Activated CD4-positive, alpha-beta memory T cell treated with anti-CD3 and anti-CD28 coated beads, Interleukin-2, amount 10 ng/mL, durations not matched to agents 7 days and 5 days (primary cell): ENCODE results near the gene IGSF23. TPM values are rescaled to one million over a fixed set of nuclear protein-coding genes. Genes with fewer than 3 reads are reported as not detected.
A peak's percentile ranks its signal among the peaks of the same experiment; 100 is the strongest.

Source experiments
- CTCF ChIA-PET: fragments of 350-600 bp; sonication (Branson Sonifier 250); formaldehyde crosslinking; loops from one replicate; lab custom pipeline; 2021; ENCODE audit warnings: antibody characterized with exemption, inconsistent platforms; lab: Charles Lee
- POLR2A ChIA-PET: fragments of 350-600 bp; sonication (Branson Sonifier 250); formaldehyde crosslinking; loops from one replicate; lab custom pipeline; 2021; ENCODE audit warnings: antibody characterized with exemption; lab: Charles Lee
- DNase-seq: peaks from one replicate; pipeline ENCODE4 v3.0.0-alpha.2; 2020
- H3K27ac Mint-ChIP-seq: one replicate; pipeline ENCODE4 v1.8.0; 2021; ENCODE audit warnings: mild to moderate bottlenecking, mixed read lengths
- H3K27me3 Mint-ChIP-seq: one replicate; pipeline ENCODE4 v1.8.0; 2021; ENCODE audit warnings: mixed read lengths
- H3K36me3 Mint-ChIP-seq: one replicate; pipeline ENCODE4 v1.8.0; 2021; ENCODE audit warnings: low read depth, mixed read lengths
- H3K4me1 Mint-ChIP-seq: one replicate; pipeline ENCODE4 v1.8.0; 2021; ENCODE audit warnings: mixed read lengths
- H3K4me3 Mint-ChIP-seq: one replicate; pipeline ENCODE4 v1.8.0; 2021; ENCODE audit warnings: mild to moderate bottlenecking, mixed read lengths
- H3K9me3 Mint-ChIP-seq: one replicate; pipeline ENCODE4 v1.8.0; 2021; ENCODE audit warnings: mixed read lengths
- total RNA-seq, 2 experiments: library from RNA; stranded (reverse); gene quantifications; one replicate each; pipeline ENCODE4 v1.2.3, GENCODE V29; 2021

Gene IGSF23
- total RNA-seq, 2 experiments from 2014 or later: not detected

DNA sequence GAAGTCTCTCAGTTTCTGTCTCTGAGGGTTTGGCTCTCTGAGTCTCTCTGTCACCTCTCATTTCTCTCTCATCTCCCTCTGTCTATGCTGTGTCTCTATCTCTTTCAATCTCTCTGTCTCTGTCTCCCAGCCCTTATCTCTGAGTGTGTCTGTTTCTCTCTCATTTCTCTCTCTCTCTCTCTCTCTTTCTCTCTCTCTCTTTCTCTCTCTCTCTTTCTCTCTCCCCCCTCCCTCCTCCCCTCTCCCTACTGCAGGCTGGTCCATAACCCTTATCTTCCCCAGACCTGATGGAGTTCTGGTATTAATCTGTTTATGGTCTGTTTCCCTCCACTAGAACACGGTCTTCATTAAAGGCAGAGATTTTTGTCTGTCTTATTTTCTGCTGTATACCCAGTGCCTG lies 29.0 kb downstream of the IGSF23 start:
- H3K4me1 Mint-ChIP-seq: peaks cover 8% of the 10 kb centered on the region
- H3K36me3 Mint-ChIP-seq: no peaks in the 10 kb centered on the region
- peaks cover 6% of the 10 kb centered on the region for H3K27me3 Mint-ChIP-seq
- DNase-seq: no peak
- no peak overlapping the region for H3K4me3 Mint-ChIP-seq
- no peaks in the 10 kb centered on the region for H3K9me3 Mint-ChIP-seq
- H3K27ac Mint-ChIP-seq: no peak overlapping the region
- ChIA-PET CTCF (no interaction called here), POLR2A (no interaction called here)

- ChIA-PET CTCF (interaction anchor here (0.7 to 1.2 kb wide), 2 partner anchors 70 to 127 kb away, joined by 3 read pairs; no protein-coding TSS in a partner anchor), POLR2A (interaction anchor here (1.3 kb wide), 1 partner anchor 11 kb away, joined by 3 read pairs; no protein-coding TSS in a partner anchor)
- no peak within 1 kb of the TSS for H3K27ac Mint-ChIP-seq
- H3K9me3 Mint-ChIP-seq: no peaks in the 10 kb centered on the region
- H3K36me3 Mint-ChIP-seq: no peaks in the 10 kb centered on the region
- peaks cover 6% of the 10 kb centered on the region for H3K27me3 Mint-ChIP-seq
- peak; percentile 23 for DNase-seq
- H3K4me1 Mint-ChIP-seq: peaks cover 8% of the 10 kb centered on the region
- H3K4me3 Mint-ChIP-seq: peak within 1 kb of the TSS; percentile 71
Measured at GRCh38 chr19:44643605-44644401, 30.4 kb downstream of the IGSF23 start, which contains the start of gene PVR. Gene PVR (plus strand): TSS chr19:44643910. CDS start chr19:44644097, 187 bp downstream.

GRCh38 chr19:44644402-44645016 lies 31.1 kb downstream of the IGSF23 start:
- Mint-ChIP-seq H3K27ac (no peak overlapping the region), H3K27me3 (peaks cover 6% of the 10 kb centered on the region), H3K9me3 (no peaks in the 10 kb centered on the region), H3K4me3 (peak overlapping the region; percentile 71), H3K4me1 (peaks cover 8% of the 10 kb centered on the region), H3K36me3 (no peaks in the 10 kb centered on the region)
- ChIA-PET POLR2A (no interaction called here), CTCF (interaction anchor here (0.7 to 1.2 kb wide), 3 partner anchors 126 to 931 kb away, joined by 3 to 4 read pairs (median 3); no protein-coding TSS in a partner anchor)
- no peak for DNase-seq

- CTCF ChIA-PET: no interaction called here
- H3K27ac Mint-ChIP-seq: no peak overlapping the region
- peaks cover 8% of the 10 kb centered on the region for H3K4me1 Mint-ChIP-seq
- no peaks in the 10 kb centered on the region for H3K9me3 Mint-ChIP-seq
- no peak for DNase-seq
- peaks cover 6% of the 10 kb centered on the region for H3K27me3 Mint-ChIP-seq
- H3K4me3 Mint-ChIP-seq: no peak overlapping the region
- POLR2A ChIA-PET: no interaction called here
- H3K36me3 Mint-ChIP-seq: no peaks in the 10 kb centered on the region
Measured at GRCh38 chr19:44645407-44646048, 32.2 kb downstream of the IGSF23 start.

GRCh38 chr19:44646049-44646416 lies 32.7 kb downstream of the IGSF23 start:
- ChIA-PET POLR2A (no interaction called here), CTCF (no interaction called here)
- H3K36me3 Mint-ChIP-seq: no peaks in the 10 kb centered on the region
- H3K27me3 Mint-ChIP-seq: peaks cover 6% of the 10 kb centered on the region
- H3K27ac Mint-ChIP-seq: no peak overlapping the region
- H3K4me1 Mint-ChIP-seq: peaks cover 8% of the 10 kb centered on the region
- no peak overlapping the region for H3K4me3 Mint-ChIP-seq
- no peak for DNase-seq
- no peaks in the 10 kb centered on the region for H3K9me3 Mint-ChIP-seq

DNA sequence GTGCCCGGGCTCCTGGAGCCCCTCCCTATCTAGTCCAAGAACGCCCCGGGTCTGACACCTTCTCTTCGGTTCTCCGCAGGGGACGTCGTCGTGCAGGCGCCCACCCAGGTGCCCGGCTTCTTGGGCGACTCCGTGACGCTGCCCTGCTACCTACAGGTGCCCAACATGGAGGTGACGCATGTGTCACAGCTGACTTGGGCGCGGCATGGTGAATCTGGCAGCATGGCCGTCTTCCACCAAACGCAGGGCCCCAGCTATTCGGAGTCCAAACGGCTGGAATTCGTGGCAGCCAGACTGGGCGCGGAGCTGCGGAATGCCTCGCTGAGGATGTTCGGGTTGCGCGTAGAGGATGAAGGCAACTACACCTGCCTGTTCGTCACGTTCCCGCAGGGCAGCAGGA lies 33.8 kb downstream of the IGSF23 start:
- Mint-ChIP-seq H3K27me3 (peaks cover 3% of the 10 kb centered on the region), H3K36me3 (no peaks in the 10 kb centered on the region), H3K4me3 (no peak overlapping the region), H3K4me1 (peaks cover 8% of the 10 kb centered on the region), H3K27ac (no peak overlapping the region), H3K9me3 (no peaks in the 10 kb centered on the region)
- CTCF ChIA-PET: interaction anchor here (0.8 kb wide), 1 partner anchor 199 kb away, joined by 3 read pairs; the partner anchor contains the start of gene NECTIN2
- POLR2A ChIA-PET: no interaction called here
- no peak for DNase-seq

DNA sequence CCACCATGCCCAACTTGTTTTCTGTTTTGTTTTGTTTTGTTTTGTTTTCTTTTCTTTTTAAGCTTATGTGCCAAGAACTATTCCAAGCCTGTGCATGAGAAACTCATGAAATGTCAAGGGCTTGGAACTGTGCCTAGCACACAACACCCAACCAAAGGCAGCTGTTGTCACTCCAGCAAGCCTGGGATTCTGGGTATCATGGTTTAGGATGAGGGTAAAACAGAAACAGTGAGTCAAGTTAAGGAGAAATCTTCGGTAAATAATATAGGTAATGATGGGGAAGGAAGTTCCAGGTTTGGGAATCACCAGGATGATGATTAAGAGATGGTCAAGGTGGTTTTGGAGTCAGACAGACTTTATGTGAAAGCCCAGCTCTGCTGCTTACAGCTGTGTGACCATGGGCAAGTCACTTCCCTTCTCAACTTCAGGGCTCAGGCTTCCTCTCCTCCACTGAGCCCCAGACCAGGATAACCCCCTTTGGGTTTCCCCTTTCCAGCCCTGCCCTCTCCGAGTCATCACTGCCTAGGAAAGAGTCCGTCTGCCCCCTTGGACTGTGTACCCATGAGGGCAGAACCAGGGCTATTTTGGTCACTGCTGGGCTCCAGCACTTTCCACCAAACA lies 35.4 kb downstream of the IGSF23 start:
- Mint-ChIP-seq H3K4me3 (no peak overlapping the region), H3K9me3 (no peaks in the 10 kb centered on the region), H3K4me1 (peaks cover 5% of the 10 kb centered on the region), H3K27me3 (peaks cover 3% of the 10 kb centered on the region), H3K27ac (no peak overlapping the region), H3K36me3 (no peaks in the 10 kb centered on the region)
- DNase-seq: no peak
- POLR2A ChIA-PET: no interaction called here
- CTCF ChIA-PET: interaction anchor here (0.6 to 1.4 kb wide), 3 partner anchors 8 to 352 kb away, joined by 3 read pairs; no protein-coding TSS in a partner anchor

DNA sequence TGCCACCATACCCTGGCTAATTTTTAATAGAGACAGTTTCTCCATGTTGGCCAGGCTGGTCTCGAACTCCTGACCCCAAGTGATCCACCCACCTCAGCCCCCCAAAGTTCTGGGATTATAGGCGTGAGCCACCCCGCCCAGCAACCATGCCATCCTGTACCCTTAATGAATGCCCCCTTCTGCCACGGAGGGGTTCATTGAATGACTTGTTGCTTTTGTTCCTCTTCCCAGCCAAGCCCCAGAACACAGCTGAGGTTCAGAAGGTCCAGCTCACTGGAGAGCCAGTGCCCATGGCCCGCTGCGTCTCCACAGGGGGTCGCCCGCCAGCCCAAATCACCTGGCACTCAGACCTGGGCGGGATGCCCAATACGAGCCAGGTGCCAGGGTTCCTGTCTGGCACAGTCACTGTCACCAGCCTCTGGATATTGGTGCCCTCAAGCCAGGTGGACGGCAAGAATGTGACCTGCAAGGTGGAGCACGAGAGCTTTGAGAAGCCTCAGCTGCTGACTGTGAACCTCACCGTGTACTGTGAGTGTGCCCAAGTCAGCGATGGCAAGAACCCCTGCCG lies 36.3 kb downstream of the IGSF23 start:
- no peak for DNase-seq
- ChIA-PET POLR2A (no interaction called here), CTCF (no interaction called here)
- Mint-ChIP-seq H3K4me3 (no peak overlapping the region), H3K27ac (no peak overlapping the region), H3K4me1 (peaks cover 4% of the 10 kb centered on the region), H3K9me3 (no peaks in the 10 kb centered on the region), H3K27me3 (no peaks in the 10 kb centered on the region), H3K36me3 (no peaks in the 10 kb centered on the region)

- DNase-seq: no peak
- Mint-ChIP-seq H3K4me1 (peaks cover 5% of the 10 kb centered on the region), H3K27ac (no peak overlapping the region), H3K4me3 (no peak overlapping the region), H3K27me3 (no peaks in the 10 kb centered on the region), H3K36me3 (no peaks in the 10 kb centered on the region), H3K9me3 (no peaks in the 10 kb centered on the region)
- POLR2A ChIA-PET: no interaction called here
- CTCF ChIA-PET: interaction anchor here (0.7 to 4.3 kb wide), 5 partner anchors 10 to 262 kb away, joined by 3 to 39 read pairs (median 6); no protein-coding TSS in a partner anchor
Measured at GRCh38 chr19:44653343-44653742, 40.0 kb downstream of the IGSF23 start.

DNA sequence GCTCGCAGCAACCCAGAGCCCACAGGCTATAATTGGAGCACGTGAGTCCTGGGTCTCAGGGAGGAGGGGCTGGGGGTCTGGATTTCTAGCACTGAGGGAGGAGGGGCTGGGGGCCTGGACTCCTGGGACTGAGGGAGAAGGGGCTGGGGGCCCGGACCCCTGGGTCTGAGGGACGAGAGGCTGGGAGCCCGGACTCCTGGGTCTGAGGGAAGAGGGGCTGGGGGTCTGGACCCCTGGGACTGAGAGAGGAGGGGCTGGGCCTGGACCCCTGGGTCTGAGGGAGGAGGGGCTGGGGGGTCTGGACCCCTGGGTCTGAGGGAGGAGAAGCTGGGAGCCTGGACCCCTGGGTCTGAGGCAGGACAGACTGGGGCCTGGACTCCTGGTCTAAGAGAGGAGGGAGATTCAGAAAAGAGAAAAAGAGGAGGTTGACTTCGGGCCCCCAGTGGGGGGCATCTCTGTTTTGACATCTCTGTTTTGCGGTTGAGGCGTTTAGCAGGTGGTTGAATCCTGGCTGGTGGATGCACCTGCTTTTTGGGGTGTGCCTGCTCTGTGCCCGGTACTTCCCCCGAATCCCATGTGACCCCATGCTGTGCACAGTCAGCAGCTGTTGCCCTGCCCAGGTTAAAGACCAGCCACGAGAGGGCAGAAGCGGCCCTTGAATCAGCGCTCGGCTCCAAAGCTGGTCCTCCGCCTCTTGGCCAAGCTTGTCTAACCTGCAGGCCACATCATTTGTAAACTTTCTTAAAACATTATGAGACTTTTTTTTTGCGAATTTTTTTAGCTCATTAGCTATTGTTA lies 40.8 kb downstream of the IGSF23 start:
- Mint-ChIP-seq H3K9me3 (no peaks in the 10 kb centered on the region), H3K36me3 (no peaks in the 10 kb centered on the region), H3K27me3 (no peaks in the 10 kb centered on the region), H3K4me3 (no peak overlapping the region), H3K4me1 (peaks cover 5% of the 10 kb centered on the region), H3K27ac (no peak overlapping the region)
- ChIA-PET POLR2A (interaction anchor here (0.6 to 1.4 kb wide), 2 partner anchors 11 to 425 kb away, joined by 3 read pairs; partner anchors contain the start of genes GEMIN7 and PVR), CTCF (interaction anchor here (0.6 to 4.3 kb wide), 14 partner anchors 9 to 236 kb away, joined by 3 to 39 read pairs (median 4); partner anchors contain the start of gene NECTIN2)
- DNase-seq: peak; percentile 80

DNA sequence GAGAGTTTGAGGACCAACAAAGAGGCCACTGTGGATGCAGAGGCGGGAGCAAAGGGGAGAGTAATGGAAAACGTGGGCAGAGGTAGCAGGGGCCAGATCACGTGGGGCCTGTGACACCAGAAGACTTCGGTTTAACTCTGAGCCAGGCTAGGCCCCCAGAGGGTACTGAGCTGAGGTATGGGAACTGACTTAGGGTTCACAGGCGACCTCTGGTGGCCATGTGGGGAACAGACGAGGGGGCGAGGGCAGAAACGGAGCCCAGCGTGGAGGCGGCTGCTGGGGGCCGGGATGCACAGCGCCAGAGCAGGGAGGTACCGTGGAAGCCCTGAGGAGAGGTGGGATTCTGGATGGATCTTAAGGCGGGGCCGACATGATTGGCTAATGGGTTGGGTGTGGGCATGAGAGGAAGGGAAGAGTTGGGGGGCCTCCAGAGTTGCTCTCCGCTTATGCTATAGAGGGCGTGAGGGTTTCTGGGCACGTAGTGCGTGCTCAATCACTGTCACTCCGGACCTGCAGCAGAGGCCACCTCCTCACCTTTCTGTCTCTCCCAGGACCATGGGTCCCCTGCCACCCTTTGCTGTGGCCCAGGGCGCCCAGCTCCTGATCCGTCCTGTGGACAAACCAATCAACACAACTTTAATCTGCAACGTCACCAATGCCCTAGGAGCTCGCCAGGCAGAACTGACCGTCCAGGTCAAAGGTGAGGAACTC lies 44.0 kb downstream of the IGSF23 start:
- POLR2A ChIA-PET: no interaction called here
- Mint-ChIP-seq H3K27ac (no peak overlapping the region), H3K4me1 (peaks cover 5% of the 10 kb centered on the region), H3K4me3 (no peak overlapping the region), H3K36me3 (no peaks in the 10 kb centered on the region), H3K27me3 (no peaks in the 10 kb centered on the region), H3K9me3 (no peaks in the 10 kb centered on the region)
- CTCF ChIA-PET: interaction anchor here (0.7 to 4.3 kb wide), 11 partner anchors 9 to 126 kb away, joined by 3 to 39 read pairs (median 5); no protein-coding TSS in a partner anchor
- DNase-seq: peak; percentile 64
